HEK293 (cell line): ENCODE data around the gene BICC1.

Experiments
- MYNN ChIP-seq: fragments of 450-650 bp; formaldehyde crosslinking; IDR thresholded peaks from 2 replicates; pipeline ENCODE4 v1.5.1; 2016; ENCODE audit warnings: missing biosample characterization, missing genetic modification characterization, borderline replicate concordance
- PRDM4 ChIP-seq: fragments of 450-650 bp; formaldehyde crosslinking; IDR thresholded peaks from 2 replicates; pipeline ENCODE4 v1.5.1; 2017; ENCODE audit warnings: missing biosample characterization, missing genetic modification characterization
- YY1 ChIP-seq: fragments of 450-650 bp; formaldehyde crosslinking; IDR thresholded peaks from 2 replicates; pipeline ENCODE4 v1.5.1; 2018; ENCODE audit warnings: missing biosample characterization, missing genetic modification characterization
- ZBTB20 ChIP-seq: fragments of 450-650 bp; formaldehyde crosslinking; IDR thresholded peaks from 2 replicates; pipeline ENCODE4 v1.5.1; 2016; ENCODE audit warnings: missing biosample characterization, missing genetic modification characterization
- ZNF292 ChIP-seq: fragments of 450-650 bp; formaldehyde crosslinking; IDR thresholded peaks from 2 replicates; pipeline ENCODE4 v1.5.1; 2016; ENCODE audit warnings: low read depth, missing biosample characterization, missing genetic modification characterization, borderline replicate concordance
- ZNF302 ChIP-seq: fragments of 450-650 bp; formaldehyde crosslinking; IDR thresholded peaks from 2 replicates; pipeline ENCODE4 v1.5.1; 2016; ENCODE audit warnings: missing biosample characterization, missing genetic modification characterization, low read depth
- ZNF311 ChIP-seq: fragments of 450-650 bp; formaldehyde crosslinking; IDR thresholded peaks from 2 replicates; pipeline ENCODE4 v1.5.1; 2017; ENCODE audit warnings: missing biosample characterization, missing genetic modification characterization, borderline replicate concordance
- ZNF37A ChIP-seq: fragments of 450-650 bp; IDR thresholded peaks from 2 replicates; pipeline ENCODE4 v1.5.1; 2018; ENCODE audit warnings: missing biosample characterization, missing genetic modification characterization
- ZNF660 ChIP-seq: fragments of 450-650 bp; IDR thresholded peaks from 2 replicates; pipeline ENCODE4 v1.5.1; 2018; ENCODE audit warnings: missing biosample characterization, mild to moderate bottlenecking, missing genetic modification characterization
- TF ChIP-seq, protein P1 (sequence below): fragments of 450-650 bp; formaldehyde crosslinking; IDR thresholded peaks from 2 replicates; pipeline ENCODE4 v1.5.1; 2016; ENCODE audit warnings: missing biosample characterization, missing genetic modification characterization

DNA sequence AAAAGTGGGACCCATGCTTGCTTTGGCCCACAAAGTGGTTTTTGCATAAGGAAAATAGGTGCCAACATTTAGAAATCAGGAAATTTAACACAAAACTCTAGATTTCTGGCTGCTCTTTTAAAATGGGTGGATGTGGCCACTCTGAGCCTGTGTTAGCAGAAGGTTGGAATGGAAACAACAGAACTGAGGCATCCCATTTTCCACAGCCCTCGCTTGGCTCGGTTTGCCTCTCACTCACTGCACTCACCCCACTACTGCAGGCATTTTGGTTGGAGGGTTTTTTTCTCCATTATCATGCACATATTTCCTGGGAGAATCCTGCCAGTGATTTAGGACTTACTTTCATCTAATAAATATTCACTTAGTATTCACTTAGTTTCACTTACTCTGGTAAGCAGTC, 178.9 kb downstream of the BICC1 start:
- TF ChIP-seq MYNN (tag by site-specific recombination) = no peak
- no peak for TF ChIP-seq YY1
- TF ChIP-seq, protein P1, sequence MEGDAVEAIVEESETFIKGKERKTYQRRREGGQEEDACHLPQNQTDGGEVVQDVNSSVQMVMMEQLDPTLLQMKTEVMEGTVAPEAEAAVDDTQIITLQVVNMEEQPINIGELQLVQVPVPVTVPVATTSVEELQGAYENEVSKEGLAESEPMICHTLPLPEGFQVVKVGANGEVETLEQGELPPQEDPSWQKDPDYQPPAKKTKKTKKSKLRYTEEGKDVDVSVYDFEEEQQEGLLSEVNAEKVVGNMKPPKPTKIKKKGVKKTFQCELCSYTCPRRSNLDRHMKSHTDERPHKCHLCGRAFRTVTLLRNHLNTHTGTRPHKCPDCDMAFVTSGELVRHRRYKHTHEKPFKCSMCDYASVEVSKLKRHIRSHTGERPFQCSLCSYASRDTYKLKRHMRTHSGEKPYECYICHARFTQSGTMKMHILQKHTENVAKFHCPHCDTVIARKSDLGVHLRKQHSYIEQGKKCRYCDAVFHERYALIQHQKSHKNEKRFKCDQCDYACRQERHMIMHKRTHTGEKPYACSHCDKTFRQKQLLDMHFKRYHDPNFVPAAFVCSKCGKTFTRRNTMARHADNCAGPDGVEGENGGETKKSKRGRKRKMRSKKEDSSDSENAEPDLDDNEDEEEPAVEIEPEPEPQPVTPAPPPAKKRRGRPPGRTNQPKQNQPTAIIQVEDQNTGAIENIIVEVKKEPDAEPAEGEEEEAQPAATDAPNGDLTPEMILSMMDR (tag by site-specific recombination) = no peak
- TF ChIP-seq ZNF311 (tag by site-specific recombination) = no peak
- no peak for TF ChIP-seq ZNF292 (tag by site-specific recombination)
- no peak for TF ChIP-seq ZNF37A (tag by site-specific recombination)
- TF ChIP-seq PRDM4 (tag by site-specific recombination) = no peak
- TF ChIP-seq ZNF302 (tag by site-specific recombination) = no peak
- no peak for TF ChIP-seq ZNF660
- TF ChIP-seq ZBTB20 (tag by site-specific recombination) = no peak
